ENCODE data around the gene TSPAN14. TPM values are rescaled to one million over a fixed set of nuclear protein-coding genes. Genes with fewer than 3 reads are reported as not detected.

TSPAN14 gene
- total and polyA plus RNA-seq, 10 of the 15 experiments (the other 5 are each of a cell fraction or from before 2014, with no cell fraction given) = 2.5 to 31.7 (median 17.9) TPM

DNA sequence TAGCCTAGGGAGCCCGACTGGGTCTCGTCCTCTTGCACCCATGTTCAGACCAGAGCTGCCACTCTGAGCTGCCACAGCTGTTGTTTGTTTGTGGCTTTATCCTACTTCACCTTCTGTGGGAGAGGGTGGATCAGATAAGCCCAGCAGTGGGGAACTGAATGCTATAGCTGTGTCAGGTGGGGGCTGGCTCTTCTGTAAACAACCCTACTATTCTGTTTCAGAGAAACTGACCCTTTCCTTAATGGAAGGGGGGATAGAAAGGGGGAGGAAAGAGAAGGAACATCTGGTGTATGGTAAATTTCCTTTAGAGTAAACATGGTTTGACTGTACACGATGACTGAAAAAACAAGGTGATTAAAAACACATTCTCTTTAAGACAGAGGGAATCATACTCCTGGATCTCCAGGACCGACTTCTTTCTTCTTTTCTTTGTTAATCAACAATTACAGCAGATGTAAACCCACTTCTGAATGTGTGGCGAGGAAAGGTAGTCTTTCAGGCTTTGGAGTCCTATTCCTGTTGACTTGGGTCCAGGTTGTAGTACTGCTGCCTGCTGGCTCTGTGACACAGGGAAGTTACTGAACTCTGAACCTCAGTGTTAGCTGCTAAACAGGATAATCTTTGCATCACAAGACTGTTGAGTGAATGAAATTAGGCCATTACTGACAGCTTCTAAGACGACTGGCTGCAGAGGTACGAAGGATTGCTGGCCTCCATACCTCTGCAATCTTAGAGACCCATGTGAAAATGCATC, 39.8 kb upstream of the TSPAN14 start:
- H2AFZ ChIP-seq (ENCODE audit: control insufficient read depth, low read depth, low read length) = no peak overlapping the region
- intact Hi-C loops (cut with micrococcal nuclease; ENCODE audit: unreplicated experiment) = no loop called here
- FAIRE-seq = no peak
- H3K79me2 ChIP-seq (ENCODE audit: control insufficient read depth, insufficient read depth, low read length) = no peaks in the 10 kb centered on the region
- in situ Hi-C loops (cut with MboI) = no loop called here
- H3K4me3 ChIP-seq = no peak overlapping the region
- ATAC-seq = no peak
- H3K9ac ChIP-seq (ENCODE audit: control insufficient read depth, insufficient read depth, low read length) = no peak overlapping the region
- no peaks in the 10 kb centered on the region for H3K9me3 ChIP-seq (replicated peaks; ENCODE audit: control insufficient read depth, insufficient read depth, low read length)
- no peak for DNase-seq (ENCODE audit: low read depth, low spot score)
- ChIA-PET POLR2A (interaction anchor here (1.1 kb wide), 1 partner anchor 24 kb away, joined by 3 read pairs; no protein-coding TSS in a partner anchor), CTCF (interaction anchor here (0.8 to 1.5 kb wide), 2 partner anchors 8 to 30 kb away, joined by 3 read pairs; no protein-coding TSS in a partner anchor), RAD21 (ENCODE audit: unreplicated experiment) (no interaction called here), SMC1A (ENCODE audit: uncharacterized antibody, unreplicated experiment) (no interaction called here)
- H3K4me2 ChIP-seq (ENCODE audit: control insufficient read depth, insufficient read depth) = no peak overlapping the region
- H4K20me1 ChIP-seq (ENCODE audit: control insufficient read depth, insufficient read depth) = no peaks in the 10 kb centered on the region
- H3K4me1 ChIP-seq (ENCODE audit: control insufficient read depth, insufficient read depth, low read length) = no peaks in the 10 kb centered on the region
- WGBS (ENCODE audit: insufficient coverage, insufficient replicate concordance, low lambda C conversion rate, missing lambda C conversion rate) = 71% methylated on average over 7 of the region's 7 CpGs
- no TSS peak for BruUV-seq (replicated peaks)
- no peaks in the 10 kb centered on the region for H3K27me3 ChIP-seq (replicated peaks in 1 of 2; ENCODE audit: control insufficient read depth in 2 of 2, insufficient read depth in 2 of 2, low read length in 1 of 2)
- no peak overlapping the region for H3K27ac ChIP-seq (ENCODE audit: control insufficient read depth, insufficient read depth)
- no peaks in the 10 kb centered on the region for H3K36me3 ChIP-seq (ENCODE audit: control insufficient read depth in 2 of 2, insufficient read depth in 2 of 2, low read length in 1 of 2)
- no peak for TF ChIP-seq E4F1 (IDR thresholded peaks at IDR 0.05; ENCODE audit: borderline replicate concordance, partially characterized antibody)
- TF ChIP-seq MEF2B (IDR thresholded peaks at IDR 0.05; ENCODE audit: partially characterized antibody, poor library complexity, severe bottlenecking) = no peak
- no peak for TF ChIP-seq HSF1 (IDR thresholded peaks at IDR 0.05; ENCODE audit: low read depth, low read length)
- TF ChIP-seq GATAD2B (conservative IDR thresholded peaks at IDR 0.05; ENCODE audit: low read depth) = no peak
- TF ChIP-seq BACH1 (IDR thresholded peaks at IDR 0.05; ENCODE audit: borderline replicate concordance) = no peak
- TF ChIP-seq, protein P1, sequence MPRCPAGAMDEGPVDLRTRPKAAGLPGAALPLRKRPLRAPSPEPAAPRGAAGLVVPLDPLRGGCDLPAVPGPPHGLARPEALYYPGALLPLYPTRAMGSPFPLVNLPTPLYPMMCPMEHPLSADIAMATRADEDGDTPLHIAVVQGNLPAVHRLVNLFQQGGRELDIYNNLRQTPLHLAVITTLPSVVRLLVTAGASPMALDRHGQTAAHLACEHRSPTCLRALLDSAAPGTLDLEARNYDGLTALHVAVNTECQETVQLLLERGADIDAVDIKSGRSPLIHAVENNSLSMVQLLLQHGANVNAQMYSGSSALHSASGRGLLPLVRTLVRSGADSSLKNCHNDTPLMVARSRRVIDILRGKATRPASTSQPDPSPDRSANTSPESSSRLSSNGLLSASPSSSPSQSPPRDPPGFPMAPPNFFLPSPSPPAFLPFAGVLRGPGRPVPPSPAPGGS (IDR thresholded peaks at IDR 0.05; ENCODE audit: borderline replicate concordance, insufficient read depth, low read depth, low read length, poor library complexity, severe bottlenecking) = no peak
- TF ChIP-seq PRDM15 (CRISPR knock-in tag; IDR thresholded peaks at IDR 0.05) = no peak
- TF ChIP-seq BMI1 (IDR thresholded peaks at IDR 0.05; ENCODE audit: borderline replicate concordance) = no peak
- TF ChIP-seq CHD2 (IDR thresholded peaks at IDR 0.05; ENCODE audit: borderline replicate concordance, low read depth, low read length) = no peak
- TF ChIP-seq SKIL (IDR thresholded peaks at IDR 0.05; ENCODE audit: low read depth, poor library complexity, severe bottlenecking) = no peak
